D721Med (cell line): ENCODE results near the gene PELI2.

Source experiments
- DNase-seq: peaks from one replicate; pipeline ENCODE4 v3.0.0; 2011; ENCODE audit warnings: low spot score; ENCODE audit not compliant: insufficient read length
- FAIRE-seq: peaks from 2 replicates; lab custom pipeline; 2011; peaks lifted over from hg19 to GRCh38; lab: Jason Lieb, UNC
- CTCF ChIP-seq: IDR thresholded peaks from 2 replicates; pipeline ENCODE4 v1.5.1; 2012; ENCODE audit warnings: mild to moderate bottlenecking, control low read depth; ENCODE audit not compliant: insufficient read depth; ENCODE audit errors: missing control alignments

PELI2 gene

DNA sequence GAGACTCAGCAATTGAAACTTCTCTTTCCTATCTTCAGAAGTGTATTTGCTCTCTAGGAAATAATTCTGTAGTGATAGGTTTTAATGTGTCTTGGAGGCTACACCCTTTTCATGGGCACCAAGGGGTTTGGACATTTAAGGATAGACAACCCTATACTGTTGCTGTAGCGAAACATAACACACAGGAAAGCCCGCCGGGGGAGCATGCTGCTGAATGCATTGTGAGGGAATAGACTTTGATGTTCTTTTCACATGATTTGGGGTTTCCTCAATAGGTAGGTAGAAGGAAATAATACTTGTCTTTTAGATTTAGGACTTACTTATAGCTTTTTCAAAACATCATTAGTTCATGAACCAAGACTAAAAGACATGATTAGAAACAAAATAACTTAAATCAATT lies 97.0 kb downstream of the PELI2 start:
- DNase-seq (no peak), FAIRE-seq (no peak)
- TF ChIP-seq CTCF, result no peak

GRCh38 chr14:56216626-56217379 lies 98.6 kb downstream of the PELI2 start:
- FAIRE-seq (no peak), DNase-seq (no peak)
- TF ChIP-seq CTCF, result no peak

- DNase-seq (no peak), FAIRE-seq (no peak)
- no peak for TF ChIP-seq CTCF
These were observed 99.3 kb downstream of the PELI2 start for GRCh38 chr14:56217380-56218045.

- no peak for DNase-seq
- FAIRE-seq, result no peak
- TF ChIP-seq CTCF, result no peak
These were observed 101.6 kb downstream of the PELI2 start for GRCh38 chr14:56219666-56220413.

DNA sequence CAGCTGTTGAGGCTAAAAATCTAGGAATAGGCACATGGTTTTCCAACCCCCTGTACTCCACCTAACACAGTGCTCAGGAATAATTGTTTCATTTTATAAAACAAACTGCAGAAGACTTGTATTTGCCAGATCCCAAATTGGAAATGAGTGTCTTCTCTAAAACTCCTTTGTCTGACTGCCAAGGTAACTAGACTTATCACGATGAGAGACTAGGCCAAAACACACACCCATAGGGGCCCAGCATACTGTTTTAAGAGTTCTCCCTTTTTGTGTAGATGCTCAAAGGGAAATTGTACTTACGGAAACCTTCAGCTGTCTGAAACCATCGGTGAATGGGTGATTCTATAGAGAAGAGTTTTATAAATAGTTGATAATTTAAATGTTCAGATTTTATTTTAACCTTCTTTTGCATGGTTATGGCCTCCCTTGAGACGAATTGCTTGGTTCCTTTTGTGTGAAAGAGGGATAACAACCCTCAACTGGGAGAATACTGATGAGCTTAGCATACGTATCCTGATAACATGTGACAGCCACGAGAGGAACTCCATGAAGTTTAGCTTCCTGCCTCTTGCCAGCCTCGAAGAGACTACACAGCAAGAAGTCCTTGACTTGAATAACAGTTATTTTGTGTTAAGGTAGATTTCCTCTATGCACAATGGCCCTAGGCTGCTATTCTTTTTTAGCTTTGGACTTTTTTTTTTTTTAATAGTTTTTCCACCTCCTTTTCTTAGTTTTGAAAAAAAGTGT lies 103.3 kb downstream of the PELI2 start:
- DNase-seq (no peak), FAIRE-seq (no peak)
- TF ChIP-seq CTCF, result no peak

DNA sequence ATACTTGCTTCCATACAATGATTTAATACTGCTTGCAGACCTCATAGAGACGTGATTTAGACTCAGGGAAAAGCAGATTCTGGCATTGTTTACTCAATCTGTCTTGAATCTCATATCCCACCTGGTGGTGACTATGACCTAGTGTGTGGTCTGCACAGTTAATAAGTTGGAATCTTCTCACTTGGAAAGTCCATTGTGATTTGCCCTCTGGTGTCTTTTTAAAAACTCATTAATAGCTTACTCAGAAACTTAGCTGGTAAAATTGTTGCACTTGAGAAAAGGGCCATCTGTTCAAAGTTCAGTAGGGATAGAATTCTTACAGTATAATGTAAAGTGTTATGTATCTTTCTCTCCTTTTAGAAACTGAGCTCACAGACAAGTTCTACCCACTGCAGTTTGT lies 106.0 kb downstream of the PELI2 start:
- TF ChIP-seq CTCF, result peak; percentile 30
- no peak for DNase-seq
- no peak for FAIRE-seq
